Peyer's patch (tissue), 4 donors: Measurements from ENCODE around the gene SYNE1. TPM values are rescaled to one million over a fixed set of nuclear protein-coding genes. Genes with fewer than 3 reads are reported as not detected.

Source experiments
- DNase-seq, 3 donors: peaks; one replicate each; pipeline ENCODE4 v3.0.0-alpha.2; 2017 to 2019
- H3K27ac ChIP-seq, 4 donors: fragments of 200-600 bp; sonication (generic); one replicate each; pipeline ENCODE4 v1.5.1; 2016 to 2019
- H3K27me3 ChIP-seq, 2 donors: fragments of 200-600 bp; sonication (generic); one replicate each; pipeline ENCODE4 v1.5.1; 2019
- H3K36me3 ChIP-seq, 3 donors: fragments of 200-600 bp; sonication (generic); one replicate each; pipeline ENCODE4 v1.5.1; 2016 to 2019
- H3K4me1 ChIP-seq, 4 donors: fragments of 200-600 bp; sonication (generic); one replicate each; pipeline ENCODE4 v1.5.1; 2016 to 2019
- H3K4me3 ChIP-seq, 4 donors: fragments of 200-600 bp; sonication (generic); 1 replicate in 3 of 4; 2 replicates in 1 of 4; pipeline ENCODE4 v1.5.1; 2016 to 2019; ENCODE audit warnings: mild to moderate bottlenecking in 1 of 4
- H3K9me3 ChIP-seq, 4 donors: fragments of 200-600 bp; sonication (generic); one replicate each; pipeline ENCODE4 v1.5.1; 2016 to 2019; ENCODE audit warnings: mild to moderate bottlenecking in 1 of 4
- CTCF ChIP-seq, 6 experiments: fragments of 450-650 bp in 4 of 6; fragments of 200-600 bp in 2 of 6; sonication (generic) in 1 of 6; IDR thresholded peaks; one replicate each; pipeline ENCODE4 v1.5.1; 2017 to 2019; ENCODE audit warnings: antibody characterized with exemption in 6 of 6, mild to moderate bottlenecking in 3 of 6, moderate library complexity in 1 of 6
- POLR2A ChIP-seq, 2 donors: fragments of 450-650 bp; IDR thresholded peaks; one replicate each; pipeline ENCODE4 v1.5.1; 2017; ENCODE audit warnings: antibody characterized with exemption in 2 of 2, mild to moderate bottlenecking in 2 of 2, moderate library complexity in 2 of 2
- total RNA-seq, 4 donors: library from RNA; depleted of rRNA; stranded (reverse); fragments of >200 nt; gene quantifications; one replicate each; pipeline ENCODE4 v1.1.0, GENCODE V29; 2016

Gene SYNE1
- total RNA-seq, 4 donors from 2014 or later = 23.1 to 245 (median 34.8) TPM

DNA sequence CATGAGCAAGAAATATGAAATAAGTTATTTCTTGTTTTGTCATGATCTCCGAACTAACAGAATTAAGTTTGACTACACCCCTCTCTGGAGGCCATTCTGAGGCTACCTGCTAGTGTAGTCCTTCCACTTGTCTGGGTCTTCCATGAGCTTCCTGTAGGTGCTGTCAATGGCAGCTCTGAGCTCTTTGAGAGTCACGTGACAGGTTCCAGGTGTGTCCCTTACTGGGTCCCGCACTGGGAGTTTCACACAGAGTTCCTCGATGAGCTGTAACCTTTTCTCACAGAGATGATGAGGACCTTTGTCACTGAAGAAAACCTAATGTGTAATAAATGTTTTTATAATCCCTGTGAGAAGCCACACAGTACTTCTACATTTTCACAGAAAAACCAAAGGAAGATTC, 186.6 kb downstream of the SYNE1 start:
- H3K27me3 ChIP-seq = no peaks in the 10 kb centered on the region
- no peak overlapping the region for H3K27ac ChIP-seq
- no peaks in the 10 kb centered on the region for H3K36me3 ChIP-seq
- no peak for TF ChIP-seq CTCF (IDR thresholded peaks at IDR 0.05)
- no peak for TF ChIP-seq POLR2A (IDR thresholded peaks at IDR 0.05)
- H3K4me1 ChIP-seq = no peaks in the 10 kb centered on the region
- H3K4me3 ChIP-seq = no peak overlapping the region
- H3K9me3 ChIP-seq = no peaks in the 10 kb centered on the region
- DNase-seq = no peak

DNA sequence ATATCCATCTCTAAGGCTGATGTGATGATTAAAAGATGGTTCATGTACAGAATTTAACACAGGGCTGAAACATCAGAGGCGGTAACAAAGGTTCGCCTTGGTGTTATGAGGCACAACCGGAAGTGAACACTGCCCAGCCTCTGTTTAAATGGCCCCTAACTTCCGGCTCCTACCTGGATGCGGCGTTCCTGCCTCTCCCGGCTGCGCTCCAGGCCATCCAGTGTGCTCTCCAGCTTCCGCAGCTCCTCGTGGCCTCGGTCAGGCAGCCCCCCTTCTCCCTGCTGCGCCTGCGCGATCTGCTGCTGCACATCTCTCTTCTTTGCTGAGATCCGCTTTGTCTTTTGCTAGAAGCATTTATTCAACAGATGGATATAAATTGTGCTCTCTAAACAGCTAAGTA, 195.3 kb downstream of the SYNE1 start:
- H3K4me1 ChIP-seq = no peaks in the 10 kb centered on the region
- TF ChIP-seq POLR2A (IDR thresholded peaks at IDR 0.05) = no peak
- no peak overlapping the region for H3K4me3 ChIP-seq
- no peaks in the 10 kb centered on the region for H3K27me3 ChIP-seq
- H3K27ac ChIP-seq = no peak overlapping the region
- no peak for DNase-seq
- no peaks in the 10 kb centered on the region for H3K36me3 ChIP-seq
- H3K9me3 ChIP-seq = no peaks in the 10 kb centered on the region

GRCh38 chr6:152435816-152436215, 201.3 kb downstream of the SYNE1 start:
- no peaks in the 10 kb centered on the region for H3K36me3 ChIP-seq
- no peak for DNase-seq
- no peaks in the 10 kb centered on the region for H3K9me3 ChIP-seq
- no peaks in the 10 kb centered on the region for H3K27me3 ChIP-seq
- no peak for TF ChIP-seq CTCF (IDR thresholded peaks at IDR 0.05)
- TF ChIP-seq POLR2A (IDR thresholded peaks at IDR 0.05) = no peak
- H3K27ac ChIP-seq = no peak overlapping the region
- H3K4me3 ChIP-seq = no peak overlapping the region
- no peaks in the 10 kb centered on the region for H3K4me1 ChIP-seq

GRCh38 chr6:152432758-152433157, 204.4 kb downstream of the SYNE1 start:
- no peaks in the 10 kb centered on the region for H3K27me3 ChIP-seq
- no peaks in the 10 kb centered on the region for H3K9me3 ChIP-seq
- DNase-seq = no peak
- H3K4me3 ChIP-seq = no peak overlapping the region
- no peak for TF ChIP-seq CTCF (IDR thresholded peaks at IDR 0.05)
- no peak for TF ChIP-seq POLR2A (IDR thresholded peaks at IDR 0.05)
- no peak overlapping the region for H3K27ac ChIP-seq
- H3K36me3 ChIP-seq = no peaks in the 10 kb centered on the region
- no peaks in the 10 kb centered on the region for H3K4me1 ChIP-seq

DNA sequence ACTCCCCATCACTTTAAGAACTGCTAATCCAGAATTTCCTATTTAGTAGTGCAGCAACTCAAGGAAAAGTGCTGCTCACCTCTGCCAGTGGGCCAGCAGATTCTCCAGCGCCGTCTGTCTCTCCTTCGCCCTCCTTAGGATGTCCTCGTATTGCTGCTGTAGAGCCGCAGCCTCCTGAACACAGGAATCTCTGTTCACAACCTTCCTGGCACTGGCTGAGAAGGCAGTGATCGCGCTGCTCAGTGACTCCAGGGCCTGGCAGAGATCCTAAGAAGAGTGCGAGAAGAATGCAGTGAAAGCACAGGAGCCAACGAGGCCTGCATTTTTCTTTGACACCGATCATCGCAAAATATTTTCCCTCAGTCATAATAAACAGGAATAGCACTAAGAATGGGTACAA, 209.0 kb downstream of the SYNE1 start:
- Histone ChIP-seq H3K4me1 (no peaks in the 10 kb centered on the region), H3K9me3 (no peaks in the 10 kb centered on the region), H3K36me3 (no peaks in the 10 kb centered on the region), H3K4me3 (no peak overlapping the region), H3K27ac (no peak overlapping the region), H3K27me3 (no peaks in the 10 kb centered on the region)
- DNase-seq = no peak
- TF ChIP-seq CTCF (IDR thresholded peaks at IDR 0.05) (no peak), POLR2A (IDR thresholded peaks at IDR 0.05) (no peak)

- no peaks in the 10 kb centered on the region for H3K4me1 ChIP-seq
- no peak for TF ChIP-seq POLR2A (IDR thresholded peaks at IDR 0.05)
- no peak for TF ChIP-seq CTCF (IDR thresholded peaks at IDR 0.05)
- no peaks in the 10 kb centered on the region for H3K9me3 ChIP-seq
- no peaks in the 10 kb centered on the region for H3K36me3 ChIP-seq
- no peak for DNase-seq
- no peak overlapping the region for H3K27ac ChIP-seq
- no peak overlapping the region for H3K4me3 ChIP-seq
- H3K27me3 ChIP-seq = no peaks in the 10 kb centered on the region
These were observed 210.9 kb downstream of the SYNE1 start for GRCh38 chr6:152426276-152426675.
